Endothelial cell of umbilical vein (primary cell): ENCODE results near the gene GPRC6A.

Experiments
- CTCF ChIP-seq, 2 donors: IDR thresholded peaks; 1 replicate in 1 of 2; 2 replicates in 1 of 2; pipeline ENCODE4 v1.5.1; 2011; ENCODE audit warnings: low read length in 2 of 2, mild to moderate bottlenecking in 2 of 2, moderate library complexity in 2 of 2, control low read depth in 1 of 2, inconsistent platforms in 1 of 2, low read depth in 1 of 2; ENCODE audit not compliant: insufficient read depth in 1 of 2; ENCODE audit errors: extremely low read depth in 1 of 2
- EZH2 ChIP-seq: IDR thresholded peaks from 2 replicates; pipeline ENCODE4 v1.6.1; 2012; ENCODE audit warnings: borderline replicate concordance, low read depth, mild to moderate bottlenecking, moderate library complexity, low read length, inconsistent platforms; ENCODE audit not compliant: severe bottlenecking
- FOS ChIP-seq: IDR thresholded peaks from 2 replicates; pipeline ENCODE4 v1.6.1; 2011; ENCODE audit warnings: mild to moderate bottlenecking, low read length, moderate library complexity, borderline replicate concordance; ENCODE audit not compliant: insufficient read depth
- JUN ChIP-seq: IDR thresholded peaks from 2 replicates; pipeline ENCODE4 v1.6.1; 2011; ENCODE audit warnings: borderline replicate concordance, low read depth; ENCODE audit not compliant: insufficient read length, insufficient read depth
- MAX ChIP-seq: IDR thresholded peaks from 2 replicates; pipeline ENCODE4 v1.6.1; 2011; ENCODE audit not compliant: insufficient read depth, insufficient read length
- MYC ChIP-seq: IDR thresholded peaks from one replicate; pipeline ENCODE4 v1.6.1; 2011; ENCODE audit warnings: mild to moderate bottlenecking, low read depth, low read length
- POLR2A ChIP-seq: IDR thresholded peaks from 2 replicates; pipeline ENCODE4 v1.6.1; 2012; ENCODE audit warnings: low read depth, mild to moderate bottlenecking, control low read depth, low read length
- POLR2AphosphoS5 ChIP-seq: IDR thresholded peaks from 2 replicates; pipeline ENCODE4 v1.6.1; 2012; ENCODE audit warnings: low read depth, mild to moderate bottlenecking, control low read depth, low read length, moderate library complexity; ENCODE audit not compliant: insufficient read depth

- no peak for TF ChIP-seq CTCF (IDR thresholded peaks at IDR 0.05; ENCODE audit: extremely low read depth in 1 of 2, insufficient read depth in 1 of 2, low read depth in 1 of 2, low read length in 2 of 2)
- TF ChIP-seq EZH2, result no peak
- no peak for TF ChIP-seq POLR2A
- no peak for TF ChIP-seq POLR2AphosphoS5
- no peak for TF ChIP-seq FOS
- no peak for TF ChIP-seq MAX
- TF ChIP-seq JUN, result no peak
- no peak for TF ChIP-seq MYC
Observed at GRCh38 chr6:116801971-116802370, 26.9 kb downstream of the GPRC6A start.
